Measurements from ENCODE around the gene ATXN10. TPM values are rescaled to one million over a fixed set of nuclear protein-coding genes. Genes with fewer than 3 reads are reported as not detected.
A peak's percentile ranks its signal among the peaks of the same experiment; 100 is the strongest.

Gene ATXN10
- total and polyA plus RNA-seq, 2 of the 8 experiments (the other 6 are each of a cell fraction or from before 2014, with no cell fraction given), result 134 to 210 TPM

- Histone ChIP-seq H3K4me2 (ENCODE audit: insufficient read depth in 1 of 2, low read depth in 2 of 2, low read length in 2 of 2) (no peak overlapping the region), H3K23ac (ENCODE audit: insufficient read length) (no peak overlapping the region), H2BK5ac (ENCODE audit: low read depth, low read length) (no peak overlapping the region), H3K9ac (replicated peaks in 1 of 4; ENCODE audit: extremely low read depth in 1 of 4, low read depth in 3 of 4, low read length in 3 of 4) (no peak overlapping the region), H3K36me3 (ENCODE audit: control insufficient read depth in 2 of 4, insufficient read depth in 4 of 4, low read length in 3 of 4) (peaks cover 0 to 8% (median 4%) of the 10 kb centered on the region in 4 experiments; a peak in 7 of 8 replicates), H2BK12ac (ENCODE audit: low read depth, low read length) (no peak overlapping the region), H2BK20ac (ENCODE audit: low read length) (no peak overlapping the region), H3K4me3 (ENCODE audit: extremely low read depth in 1 of 4, insufficient read depth in 2 of 4, low read depth in 3 of 4, low read length in 4 of 4) (no peak overlapping the region), H4K8ac (ENCODE audit: extremely low read depth, insufficient read depth, low read length) (no peak overlapping the region), H3K4me1 (replicated peaks in 1 of 4; ENCODE audit: control insufficient read depth in 3 of 4, insufficient read depth in 4 of 4, low read length in 3 of 4) (peaks cover 4 to 26% (median 15%) of the 10 kb centered on the region in 4 experiments; a peak in 6 of 7 replicates), H3K27ac (ENCODE audit: low read depth, low read length) (no peak overlapping the region), H3K27me3 (replicated peaks in 1 of 4; ENCODE audit: control insufficient read depth in 3 of 4, extremely low read depth in 1 of 4, insufficient read depth in 3 of 4, low read length in 3 of 4) (no peaks in the 10 kb centered on the region), H2BK15ac (ENCODE audit: low read length) (no peak overlapping the region), H4K91ac (replicated peaks; ENCODE audit: insufficient read length, low read length) (no peak overlapping the region), H3K14ac (ENCODE audit: insufficient read length) (no peak overlapping the region), H2BK120ac (replicated peaks; ENCODE audit: low read depth, low read length) (no peak overlapping the region), H2AFZ (ENCODE audit: low read length) (no peak overlapping the region), H3K23me2 (ENCODE audit: low read depth, low read length) (no peaks in the 10 kb centered on the region), H3K4ac (replicated peaks; ENCODE audit: insufficient read length, low read depth, low read length) (no peak overlapping the region), H3K79me1 (ENCODE audit: low read depth, low read length) (no peaks in the 10 kb centered on the region), H2AK5ac (ENCODE audit: low read depth, low read length) (no peak overlapping the region), H4K5ac (ENCODE audit: insufficient read length, low read depth, low read length) (no peak overlapping the region), H4K20me1 (replicated peaks in 1 of 2; ENCODE audit: control insufficient read depth in 1 of 2, insufficient read depth in 2 of 2, low read length in 2 of 2) (no peaks in the 10 kb centered on the region), H3K9me3 (ENCODE audit: insufficient read depth in 2 of 2, low read depth in 1 of 2, low read length in 1 of 2) (no peaks in the 10 kb centered on the region), H3K79me2 (ENCODE audit: control insufficient read depth in 1 of 2, insufficient read depth in 2 of 2, low read length in 2 of 2) (no peaks in the 10 kb centered on the region), H3K56ac (replicated peaks; ENCODE audit: insufficient read length, low read depth, low read length) (no peak overlapping the region), H3K18ac (ENCODE audit: extremely low read depth, low read length) (no peak overlapping the region)
- ChIA-PET CTCF (ENCODE audit: partially characterized antibody) (interaction anchor here (3.1 kb wide), 1 partner anchor 17 kb away, joined by 12 read pairs; no protein-coding TSS in a partner anchor), POLR2A (ENCODE audit: partially characterized antibody) (no interaction called here)
- WGBS, 2 experiments (ENCODE audit: extremely low coverage in 1 of 2, insufficient coverage in 1 of 2, insufficient read length in 1 of 2, insufficient replicate concordance in 2 of 2, low coverage in 1 of 2, low lambda C conversion rate in 2 of 2, missing lambda C conversion rate in 1 of 2), result 95% methylated on average over 3 of the region's 3 CpGs; no CpG with 5 or more reads in 1 of the 2 experiments
- TF ChIP-seq EP300 (IDR thresholded peaks at IDR 0.05; ENCODE audit: borderline replicate concordance in 1 of 2, low read depth in 2 of 2, low read length in 2 of 2) (no peak), SIN3A (conservative IDR thresholded peaks at IDR 0.05 in 1 of 2, IDR thresholded peaks at IDR 0.05 in 1 of 2; ENCODE audit: low read depth in 1 of 2, low read length in 2 of 2) (0 out of 4 replicates have a peak, but pooled peaks of 1 of the 2 experiments have one; percentile 30), YY1 (IDR thresholded peaks at IDR 0.05; ENCODE audit: low read depth, low read length) (peak; percentile 83; the same call in 1 of the 2 replicates)
- DNase-seq (ENCODE audit: low read depth in 1 of 2, low spot score in 2 of 2) (no peak), FAIRE-seq (no peak)
Observed at GRCh38 chr22:45846952-45847351, 175.3 kb downstream of the ATXN10 start.

Data from H1 (cell line).